Renal pelvis (tissue), 4 donors: ENCODE data around the gene CEP164. TPM values are rescaled to one million over a fixed set of nuclear protein-coding genes. Genes with fewer than 3 reads are reported as not detected.
"Not testable (repeated sequence)": the region's sequence is repeated elsewhere in the genome, so short reads cannot be mapped to it uniquely, and the experiment has no call there.

Experiments
- DNase-seq: peaks from one replicate; pipeline ENCODE4 v3.0.0-alpha.2; 2013
- polyA plus RNA-seq, 3 donors: library from polyadenylated mRNA; unstranded; fragments of 120-200 nt; gene quantifications; one replicate each; pipeline ENCODE4 v1.2.1, GENCODE V29; 2013; ENCODE audit not compliant: insufficient read length in 3 of 3

The CEP164 gene
- polyA plus RNA-seq, 3 donors = 27.3 to 39.7 (median 38.0) TPM

- no peak for DNase-seq
Observed at GRCh38 chr11:117392001-117392690, 64.5 kb downstream of the CEP164 start.

GRCh38 chr11:117392979-117393378, 65.3 kb downstream of the CEP164 start:
- no peak for DNase-seq

GRCh38 chr11:117394221-117394925, 66.7 kb downstream of the CEP164 start:
- no peak for DNase-seq

GRCh38 chr11:117395476-117395875, 67.8 kb downstream of the CEP164 start:
- DNase-seq = no peak

GRCh38 chr11:117396970-117397369, 69.3 kb downstream of the CEP164 start:
- DNase-seq = no peak

GRCh38 chr11:117398618-117399017, 71.0 kb downstream of the CEP164 start:
- not testable (repeated sequence) for DNase-seq

- DNase-seq = not testable (repeated sequence)
Observed at GRCh38 chr11:117399100-117399840, 71.6 kb downstream of the CEP164 start.

- DNase-seq = not testable (repeated sequence)
Observed at GRCh38 chr11:117405898-117406297, 78.2 kb downstream of the CEP164 start.

- no peak for DNase-seq
Observed at GRCh38 chr11:117407016-117407415, 79.4 kb downstream of the CEP164 start.

GRCh38 chr11:117408356-117408755, 80.7 kb downstream of the CEP164 start:
- DNase-seq = no peak

GRCh38 chr11:117409511-117409910, 81.9 kb downstream of the CEP164 start:
- no peak for DNase-seq

- DNase-seq = no peak
Observed at GRCh38 chr11:117410238-117410637, 82.6 kb downstream of the CEP164 start.

- no peak for DNase-seq
Observed at GRCh38 chr11:117410861-117411710, 83.4 kb downstream of the CEP164 start.

- DNase-seq = no peak
Observed at GRCh38 chr11:117411736-117412135, 84.1 kb downstream of the CEP164 start.

GRCh38 chr11:117412176-117412575, 84.5 kb downstream of the CEP164 start:
- DNase-seq = no peak

GRCh38 chr11:117412653-117413275, 85.1 kb downstream of the CEP164 start:
- DNase-seq = no peak

GRCh38 chr11:117413616-117414015, 86.0 kb downstream of the CEP164 start:
- no peak for DNase-seq

- no peak for DNase-seq
Observed at GRCh38 chr11:117414724-117415123, 87.1 kb downstream of the CEP164 start.

GRCh38 chr11:117415358-117415896, 87.8 kb downstream of the CEP164 start:
- no peak for DNase-seq

- no peak for DNase-seq
Observed at GRCh38 chr11:117417342-117417741, 89.7 kb downstream of the CEP164 start.

- no peak for DNase-seq
Observed at GRCh38 chr11:117417856-117418255, 90.2 kb downstream of the CEP164 start.
